Progenitor cell of endocrine pancreas (in vitro differentiated cells): ENCODE data around the gene LPGAT1. TPM values are rescaled to one million over a fixed set of nuclear protein-coding genes. Genes with fewer than 3 reads are reported as not detected.

Experiments used
- DNase-seq: peaks from one replicate; pipeline ENCODE4 v3.0.0; 2021; ENCODE audit warnings: low spot score; ENCODE audit not compliant: unreplicated experiment
- H3K27ac Mint-ChIP-seq: 2 replicates; pipeline ENCODE4 v1.8.0; 2021; ENCODE audit warnings: mild to moderate bottlenecking, moderate library complexity, mixed read lengths
- H3K27me3 Mint-ChIP-seq: 2 replicates; pipeline ENCODE4 v1.8.0; 2021; ENCODE audit warnings: mixed read lengths
- H3K36me3 Mint-ChIP-seq: 2 replicates; pipeline ENCODE4 v1.8.0; 2022; ENCODE audit warnings: mixed read lengths; ENCODE audit not compliant: insufficient read depth
- H3K4me1 Mint-ChIP-seq: 2 replicates; pipeline ENCODE4 v1.8.0; 2021; ENCODE audit warnings: low read depth, mixed read lengths
- H3K4me3 Mint-ChIP-seq: 2 replicates; pipeline ENCODE4 v1.8.0; 2021; ENCODE audit warnings: low read depth, mild to moderate bottlenecking, moderate library complexity, mixed read lengths
- H3K9me3 Mint-ChIP-seq: 2 replicates; pipeline ENCODE4 v1.8.0; 2021; ENCODE audit warnings: low read depth, mixed read lengths
- total RNA-seq: library from RNA; stranded (reverse); gene quantifications from 2 replicates; pipeline ENCODE4 v1.2.1, GENCODE V29; 2021
- TF ChIP-seq, protein P1 (sequence below): fragments of 200-600 bp; sonication (generic); IDR thresholded peaks from one replicate; pipeline ENCODE4 v1.5.0; 2021; ENCODE audit warnings: antibody characterized with exemption, mild to moderate bottlenecking; ENCODE audit not compliant: unreplicated experiment

LPGAT1 gene
- total RNA-seq, 1 donor from 2014 or later: 59.5 TPM

DNA sequence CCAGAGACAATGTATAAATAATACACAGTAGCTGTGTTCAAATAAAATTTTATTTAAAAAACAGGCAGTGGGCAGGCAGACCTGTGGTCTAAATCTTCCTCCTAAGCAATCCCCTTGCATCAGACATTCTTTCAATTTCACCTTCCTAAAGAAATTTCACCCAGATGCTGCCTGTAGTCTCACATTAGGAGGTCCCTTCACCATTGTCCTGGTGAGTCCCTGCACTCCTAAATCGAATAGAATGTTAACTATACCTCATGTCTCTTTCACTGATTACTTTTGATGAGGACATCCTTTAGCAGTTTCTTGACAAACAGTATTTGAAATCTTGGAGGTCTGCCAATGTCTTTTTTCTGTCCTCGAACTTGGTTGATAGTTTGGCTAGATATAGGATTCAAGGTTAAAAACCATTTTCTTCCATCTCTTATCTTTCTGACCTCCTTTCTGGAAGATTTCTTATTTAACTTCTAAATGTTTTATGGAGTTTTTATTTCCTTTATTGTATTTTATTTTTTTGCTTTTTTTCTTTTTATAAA is 77.5 kb downstream of the LPGAT1 start:
- peak overlapping the region; percentile 23 for H3K4me3 Mint-ChIP-seq
- H3K36me3 Mint-ChIP-seq: peaks cover 14% of the 10 kb centered on the region
- H3K27me3 Mint-ChIP-seq: no peaks in the 10 kb centered on the region
- H3K9me3 Mint-ChIP-seq: peaks cover 4% of the 10 kb centered on the region
- no peak for DNase-seq
- peaks cover 36% of the 10 kb centered on the region for H3K4me1 Mint-ChIP-seq
- TF ChIP-seq, protein P1, sequence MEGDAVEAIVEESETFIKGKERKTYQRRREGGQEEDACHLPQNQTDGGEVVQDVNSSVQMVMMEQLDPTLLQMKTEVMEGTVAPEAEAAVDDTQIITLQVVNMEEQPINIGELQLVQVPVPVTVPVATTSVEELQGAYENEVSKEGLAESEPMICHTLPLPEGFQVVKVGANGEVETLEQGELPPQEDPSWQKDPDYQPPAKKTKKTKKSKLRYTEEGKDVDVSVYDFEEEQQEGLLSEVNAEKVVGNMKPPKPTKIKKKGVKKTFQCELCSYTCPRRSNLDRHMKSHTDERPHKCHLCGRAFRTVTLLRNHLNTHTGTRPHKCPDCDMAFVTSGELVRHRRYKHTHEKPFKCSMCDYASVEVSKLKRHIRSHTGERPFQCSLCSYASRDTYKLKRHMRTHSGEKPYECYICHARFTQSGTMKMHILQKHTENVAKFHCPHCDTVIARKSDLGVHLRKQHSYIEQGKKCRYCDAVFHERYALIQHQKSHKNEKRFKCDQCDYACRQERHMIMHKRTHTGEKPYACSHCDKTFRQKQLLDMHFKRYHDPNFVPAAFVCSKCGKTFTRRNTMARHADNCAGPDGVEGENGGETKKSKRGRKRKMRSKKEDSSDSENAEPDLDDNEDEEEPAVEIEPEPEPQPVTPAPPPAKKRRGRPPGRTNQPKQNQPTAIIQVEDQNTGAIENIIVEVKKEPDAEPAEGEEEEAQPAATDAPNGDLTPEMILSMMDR: no peak
- peak overlapping the region; percentile 85 for H3K27ac Mint-ChIP-seq

DNA sequence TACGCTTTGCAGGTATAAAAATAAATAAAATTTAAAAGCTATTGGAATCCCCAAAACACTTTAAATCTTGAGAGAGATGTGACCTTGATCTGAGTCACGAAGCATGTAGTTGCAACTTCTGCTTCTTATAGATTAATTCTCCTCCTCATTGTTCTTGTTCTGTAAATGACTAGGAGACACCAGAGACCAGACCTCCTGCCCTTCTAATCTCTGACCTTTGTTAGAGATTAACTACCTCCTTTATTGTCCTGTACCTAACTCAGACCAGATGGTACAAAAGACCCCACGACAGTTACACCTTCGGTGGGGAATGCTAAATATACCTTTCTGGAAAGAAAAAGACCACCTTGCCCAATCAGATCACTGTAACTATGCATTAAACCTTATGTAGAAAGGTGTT is 78.2 kb downstream of the LPGAT1 start:
- Mint-ChIP-seq H3K4me1 (peaks cover 36% of the 10 kb centered on the region), H3K4me3 (peak overlapping the region; percentile 43), H3K9me3 (no peaks in the 10 kb centered on the region), H3K27ac (peak overlapping the region; percentile 85), H3K36me3 (peaks cover 8% of the 10 kb centered on the region), H3K27me3 (no peaks in the 10 kb centered on the region)
- no peak for DNase-seq
- TF ChIP-seq, protein P1: no peak

DNA sequence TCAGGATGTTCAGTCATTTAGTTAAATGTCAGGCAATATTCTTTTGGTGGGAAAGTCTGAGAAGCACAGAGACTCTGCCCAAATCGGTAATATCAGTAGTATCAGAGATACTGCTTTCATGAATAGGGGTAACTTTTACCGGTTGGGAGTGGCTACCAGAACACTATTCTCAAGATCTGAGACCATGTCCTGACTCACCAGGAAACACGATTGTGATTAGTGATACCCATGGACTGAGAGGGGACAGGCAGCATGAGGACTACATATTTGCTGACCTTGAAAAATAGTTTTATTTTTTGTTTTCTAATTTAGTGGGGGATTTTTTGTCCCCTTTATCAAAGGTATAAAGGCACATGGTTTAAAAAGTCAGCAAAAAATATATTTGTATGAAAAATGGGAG is 79.1 kb downstream of the LPGAT1 start:
- TF ChIP-seq, protein P1: no peak
- Mint-ChIP-seq H3K36me3 (peaks cover 10% of the 10 kb centered on the region), H3K27me3 (no peaks in the 10 kb centered on the region), H3K27ac (no peak overlapping the region), H3K9me3 (no peaks in the 10 kb centered on the region), H3K4me3 (no peak overlapping the region), H3K4me1 (peaks cover 38% of the 10 kb centered on the region)
- no peak for DNase-seq

DNA sequence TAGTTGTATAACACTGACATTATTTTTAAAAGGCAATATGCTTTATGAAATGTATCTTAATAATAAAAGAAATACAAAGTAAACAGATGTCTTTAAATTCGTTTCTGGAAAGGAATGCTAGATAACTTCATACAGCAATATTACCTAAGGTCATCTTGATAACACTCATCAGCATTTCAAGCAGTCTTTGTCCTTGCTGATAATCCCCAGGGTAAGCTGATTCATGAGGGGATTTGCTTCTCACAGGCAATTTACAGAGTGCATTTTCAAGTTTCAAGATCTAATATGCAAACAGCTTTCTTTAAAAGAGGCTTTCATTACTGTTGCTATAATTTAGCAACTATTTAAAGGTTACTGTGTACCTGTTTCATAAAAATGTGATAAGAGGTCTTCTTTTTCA is 80.0 kb downstream of the LPGAT1 start:
- TF ChIP-seq, protein P1: no peak
- Mint-ChIP-seq H3K27me3 (no peaks in the 10 kb centered on the region), H3K27ac (no peak overlapping the region), H3K4me3 (no peak overlapping the region), H3K4me1 (peaks cover 40% of the 10 kb centered on the region), H3K36me3 (peaks cover 11% of the 10 kb centered on the region), H3K9me3 (no peaks in the 10 kb centered on the region)
- DNase-seq: no peak

DNA sequence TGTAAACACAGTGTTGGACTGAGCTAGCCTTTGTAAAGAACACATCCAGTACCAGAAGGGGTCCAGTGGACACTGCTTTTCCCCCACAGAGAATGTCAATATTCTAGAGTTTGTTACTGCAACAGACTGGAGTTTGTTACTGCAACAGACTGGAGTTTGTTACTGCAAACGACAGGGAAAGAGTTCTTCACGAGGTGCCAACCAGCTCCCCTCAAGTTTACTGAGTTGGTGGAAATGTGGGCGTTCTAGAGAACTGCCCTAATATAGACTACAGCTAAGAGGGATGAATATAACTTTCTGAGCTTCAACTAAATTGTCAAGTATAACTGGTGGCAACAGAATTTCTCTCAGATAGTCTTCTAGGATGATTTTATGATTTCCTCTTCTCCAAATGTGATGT is 81.3 kb downstream of the LPGAT1 start:
- no peaks in the 10 kb centered on the region for H3K9me3 Mint-ChIP-seq
- DNase-seq: no peak
- no peak overlapping the region for H3K27ac Mint-ChIP-seq
- TF ChIP-seq, protein P1: no peak
- H3K4me1 Mint-ChIP-seq: peaks cover 47% of the 10 kb centered on the region
- H3K27me3 Mint-ChIP-seq: no peaks in the 10 kb centered on the region
- H3K36me3 Mint-ChIP-seq: peaks cover 11% of the 10 kb centered on the region
- H3K4me3 Mint-ChIP-seq: no peak overlapping the region
